ENCODE measurements around the gene IL17REL. TPM values are rescaled to one million over a fixed set of nuclear protein-coding genes. Genes with fewer than 3 reads are reported as not detected.

The IL17REL gene
- total and polyA plus RNA-seq, 10 of the 15 experiments (the other 5 are each of a cell fraction or from before 2014, with no cell fraction given): 0.03 TPM; not detected in 9

GRCh38 chr22:50048836-50049235 lies 36.3 kb upstream of the IL17REL start:
- no TSS peak for BruUV-seq (replicated peaks)
- Histone ChIP-seq H3K4me2 (ENCODE audit: control insufficient read depth, insufficient read depth) (no peak overlapping the region), H3K9ac (ENCODE audit: control insufficient read depth, insufficient read depth, low read length) (no peak overlapping the region), H3K79me2 (ENCODE audit: control insufficient read depth, insufficient read depth, low read length) (no peaks in the 10 kb centered on the region), H3K27me3 (replicated peaks in 1 of 2; ENCODE audit: control insufficient read depth in 2 of 2, insufficient read depth in 2 of 2, low read length in 1 of 2) (no peaks in the 10 kb centered on the region; a peak in 2 of 4 replicates), H3K36me3 (ENCODE audit: control insufficient read depth in 2 of 2, insufficient read depth in 2 of 2, low read length in 1 of 2) (no peaks in the 10 kb centered on the region), H3K27ac (ENCODE audit: control insufficient read depth, insufficient read depth) (no peak overlapping the region), H3K4me3 (no peak overlapping the region), H3K4me1 (ENCODE audit: control insufficient read depth, insufficient read depth, low read length) (no peaks in the 10 kb centered on the region), H4K20me1 (ENCODE audit: control insufficient read depth, insufficient read depth) (no peaks in the 10 kb centered on the region), H3K9me3 (replicated peaks; ENCODE audit: control insufficient read depth, insufficient read depth, low read length) (peaks cover 3% of the 10 kb centered on the region; the same call in 1 of the 3 replicates), H2AFZ (ENCODE audit: control insufficient read depth, low read depth, low read length) (no peak overlapping the region)
- in situ Hi-C loops (cut with MboI): loop anchor here (25.0 kb wide), 1 partner anchor 712 kb away; no protein-coding TSS in a partner anchor
- 35% methylated on average over 17 of the region's 17 CpGs for WGBS (ENCODE audit: insufficient coverage, insufficient replicate concordance, low lambda C conversion rate, missing lambda C conversion rate)
- ATAC-seq (no peak), FAIRE-seq (no peak), DNase-seq (ENCODE audit: low read depth, low spot score) (no peak)
- ChIA-PET POLR2A (no interaction called here), RAD21 (ENCODE audit: unreplicated experiment) (no interaction called here), CTCF (no interaction called here), SMC1A (ENCODE audit: uncharacterized antibody, unreplicated experiment) (no interaction called here)
- intact Hi-C loops (cut with micrococcal nuclease; ENCODE audit: unreplicated experiment): no loop called here
- TF ChIP-seq PAX5 (IDR thresholded peaks at IDR 0.05; ENCODE audit: borderline replicate concordance, low read depth, low read length) (no peak), MYC (IDR thresholded peaks at IDR 0.05; ENCODE audit: insufficient read depth, insufficient read length, insufficient replicate concordance, low read length, severe bottlenecking) (no peak), TCF3 (IDR thresholded peaks at IDR 0.05; ENCODE audit: borderline replicate concordance, insufficient read depth, low read depth, low read length) (no peak)
- TF ChIP-seq, protein P1, sequence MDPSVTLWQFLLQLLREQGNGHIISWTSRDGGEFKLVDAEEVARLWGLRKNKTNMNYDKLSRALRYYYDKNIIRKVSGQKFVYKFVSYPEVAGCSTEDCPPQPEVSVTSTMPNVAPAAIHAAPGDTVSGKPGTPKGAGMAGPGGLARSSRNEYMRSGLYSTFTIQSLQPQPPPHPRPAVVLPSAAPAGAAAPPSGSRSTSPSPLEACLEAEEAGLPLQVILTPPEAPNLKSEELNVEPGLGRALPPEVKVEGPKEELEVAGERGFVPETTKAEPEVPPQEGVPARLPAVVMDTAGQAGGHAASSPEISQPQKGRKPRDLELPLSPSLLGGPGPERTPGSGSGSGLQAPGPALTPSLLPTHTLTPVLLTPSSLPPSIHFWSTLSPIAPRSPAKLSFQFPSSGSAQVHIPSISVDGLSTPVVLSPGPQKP (IDR thresholded peaks at IDR 0.05; ENCODE audit: low read depth, low read length): no peak

- H3K4me1 ChIP-seq (ENCODE audit: control insufficient read depth, insufficient read depth, low read length): no peaks in the 10 kb centered on the region
- DNase-seq (ENCODE audit: low read depth, low spot score) (no peak), FAIRE-seq (no peak), ATAC-seq (no peak)
- H3K9me3 ChIP-seq (replicated peaks; ENCODE audit: control insufficient read depth, insufficient read depth, low read length): no peaks in the 10 kb centered on the region; the same call in 2 of the 3 replicates
- no TSS peak for BruUV-seq (replicated peaks)
- ChIA-PET RAD21 (ENCODE audit: unreplicated experiment) (no interaction called here), CTCF (no interaction called here), SMC1A (ENCODE audit: uncharacterized antibody, unreplicated experiment) (no interaction called here), POLR2A (no interaction called here)
- in situ Hi-C loops (cut with MboI): loop anchor here (25.0 kb wide), 1 partner anchor 711 kb away; no protein-coding TSS in a partner anchor
- H3K27me3 ChIP-seq (replicated peaks in 1 of 2; ENCODE audit: control insufficient read depth in 2 of 2, insufficient read depth in 2 of 2, low read length in 1 of 2): no peaks in the 10 kb centered on the region; a peak in 2 of 4 replicates
- no peak overlapping the region for H3K27ac ChIP-seq (ENCODE audit: control insufficient read depth, insufficient read depth)
- intact Hi-C loops (cut with micrococcal nuclease; ENCODE audit: unreplicated experiment): no loop called here
- no peak overlapping the region for H3K4me3 ChIP-seq
- H3K9ac ChIP-seq (ENCODE audit: control insufficient read depth, insufficient read depth, low read length): no peak overlapping the region
- no peaks in the 10 kb centered on the region for H4K20me1 ChIP-seq (ENCODE audit: control insufficient read depth, insufficient read depth)
- H2AFZ ChIP-seq (ENCODE audit: control insufficient read depth, low read depth, low read length): no peak overlapping the region
- H3K4me2 ChIP-seq (ENCODE audit: control insufficient read depth, insufficient read depth): no peak overlapping the region
- 10% methylated on average over 12 of the region's 12 CpGs for WGBS (ENCODE audit: insufficient coverage, insufficient replicate concordance, low lambda C conversion rate, missing lambda C conversion rate)
- H3K79me2 ChIP-seq (ENCODE audit: control insufficient read depth, insufficient read depth, low read length): no peaks in the 10 kb centered on the region
- no peaks in the 10 kb centered on the region for H3K36me3 ChIP-seq (ENCODE audit: control insufficient read depth in 2 of 2, insufficient read depth in 2 of 2, low read length in 1 of 2)
- TF ChIP-seq PAX5 (IDR thresholded peaks at IDR 0.05; ENCODE audit: borderline replicate concordance, low read depth, low read length) (no peak), CEBPZ (IDR thresholded peaks at IDR 0.05; ENCODE audit: low read depth, low read length) (no peak), SIN3A (IDR thresholded peaks at IDR 0.05; ENCODE audit: low read depth, low read length) (no peak), MTA2 (IDR thresholded peaks at IDR 0.05; ENCODE audit: low read depth) (no peak)
Observed at GRCh38 chr22:50048061-50048765, 35.6 kb upstream of the IL17REL start.
